VCaP (cell line): ENCODE data around the gene PPA1.
A peak's percentile ranks its signal among the peaks of the same experiment; 100 is the strongest.
"Not testable (repeated sequence)": the region's sequence is repeated elsewhere in the genome, so short reads cannot be mapped to it uniquely, and the experiment has no call there.

ENCODE experiments used
- H3K27ac ChIP-seq: fragments of 450-650 bp; 2 replicates; pipeline ENCODE4 v1.5.1; 2017
- TF ChIP-seq, protein P1 (sequence below): fragments of 450-650 bp; conservative IDR thresholded peaks from 2 replicates; pipeline ENCODE4 v1.5.1; 2017; ENCODE audit warnings: mild to moderate bottlenecking, moderate library complexity

The PPA1 gene

GRCh38 chr10:70253878-70254765 is 20.9 kb upstream of the PPA1 start:
- H3K27ac ChIP-seq = no peak overlapping the region
- TF ChIP-seq, protein P1, sequence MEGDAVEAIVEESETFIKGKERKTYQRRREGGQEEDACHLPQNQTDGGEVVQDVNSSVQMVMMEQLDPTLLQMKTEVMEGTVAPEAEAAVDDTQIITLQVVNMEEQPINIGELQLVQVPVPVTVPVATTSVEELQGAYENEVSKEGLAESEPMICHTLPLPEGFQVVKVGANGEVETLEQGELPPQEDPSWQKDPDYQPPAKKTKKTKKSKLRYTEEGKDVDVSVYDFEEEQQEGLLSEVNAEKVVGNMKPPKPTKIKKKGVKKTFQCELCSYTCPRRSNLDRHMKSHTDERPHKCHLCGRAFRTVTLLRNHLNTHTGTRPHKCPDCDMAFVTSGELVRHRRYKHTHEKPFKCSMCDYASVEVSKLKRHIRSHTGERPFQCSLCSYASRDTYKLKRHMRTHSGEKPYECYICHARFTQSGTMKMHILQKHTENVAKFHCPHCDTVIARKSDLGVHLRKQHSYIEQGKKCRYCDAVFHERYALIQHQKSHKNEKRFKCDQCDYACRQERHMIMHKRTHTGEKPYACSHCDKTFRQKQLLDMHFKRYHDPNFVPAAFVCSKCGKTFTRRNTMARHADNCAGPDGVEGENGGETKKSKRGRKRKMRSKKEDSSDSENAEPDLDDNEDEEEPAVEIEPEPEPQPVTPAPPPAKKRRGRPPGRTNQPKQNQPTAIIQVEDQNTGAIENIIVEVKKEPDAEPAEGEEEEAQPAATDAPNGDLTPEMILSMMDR = no peak

DNA sequence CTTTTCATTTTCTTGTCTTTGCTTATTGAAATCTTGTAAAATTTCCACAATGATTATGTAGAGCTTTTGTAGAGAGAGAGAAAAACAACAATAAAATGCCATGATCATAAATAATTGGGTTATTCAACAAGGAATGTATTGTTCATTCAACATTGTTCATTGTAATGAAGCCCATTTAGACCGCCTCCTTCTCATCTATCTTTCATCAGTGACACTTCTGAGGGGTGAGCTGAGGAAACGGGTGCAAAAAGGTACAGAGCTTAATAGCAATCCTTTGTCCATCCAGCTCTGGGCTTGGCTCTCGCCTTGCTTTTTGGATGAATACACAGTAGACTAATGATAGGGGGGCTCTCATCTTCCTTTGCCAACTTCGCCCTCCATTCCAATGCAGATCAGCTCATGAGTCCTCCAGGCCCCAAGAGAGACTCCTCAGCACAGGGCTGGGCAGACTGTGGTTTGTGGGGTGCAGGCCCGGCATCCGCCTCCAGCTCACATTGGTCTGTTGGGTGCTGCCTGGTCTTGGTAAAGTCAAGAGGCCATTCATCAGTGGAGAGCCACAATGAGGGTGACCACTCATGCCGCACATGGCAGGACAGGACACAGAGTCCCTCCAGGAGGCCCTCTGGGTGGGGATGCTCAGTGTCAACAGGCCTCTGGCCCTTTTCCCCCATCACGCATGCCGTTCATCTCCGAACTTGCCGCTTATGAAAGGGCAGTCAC is 17.9 kb upstream of the PPA1 start:
- TF ChIP-seq, protein P1 = no peak
- no peak overlapping the region for H3K27ac ChIP-seq

- H3K27ac ChIP-seq = no peak overlapping the region
- TF ChIP-seq, protein P1 = no peak
These were observed 14.1 kb upstream of the PPA1 start for GRCh38 chr10:70247360-70247759.

DNA sequence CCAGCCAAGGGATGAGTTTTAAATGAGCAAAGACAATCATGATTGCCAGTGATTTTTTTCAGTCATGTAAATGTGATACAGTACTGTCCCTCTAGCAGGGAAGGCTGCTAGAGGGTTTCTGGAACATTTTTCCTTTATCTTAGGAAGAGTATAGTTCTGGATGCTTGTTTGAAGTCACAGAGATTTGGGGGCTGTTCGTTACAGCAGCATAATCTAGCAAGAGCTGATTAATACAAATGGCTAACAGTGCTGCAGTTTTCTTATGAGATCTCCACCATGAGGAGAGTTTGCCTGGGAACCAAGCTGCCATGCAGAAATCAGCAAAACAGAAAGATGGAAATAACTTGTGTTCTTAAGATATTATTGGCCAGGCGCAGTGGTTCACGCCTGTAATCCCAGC is 7.9 kb upstream of the PPA1 start:
- no peak overlapping the region for H3K27ac ChIP-seq

DNA sequence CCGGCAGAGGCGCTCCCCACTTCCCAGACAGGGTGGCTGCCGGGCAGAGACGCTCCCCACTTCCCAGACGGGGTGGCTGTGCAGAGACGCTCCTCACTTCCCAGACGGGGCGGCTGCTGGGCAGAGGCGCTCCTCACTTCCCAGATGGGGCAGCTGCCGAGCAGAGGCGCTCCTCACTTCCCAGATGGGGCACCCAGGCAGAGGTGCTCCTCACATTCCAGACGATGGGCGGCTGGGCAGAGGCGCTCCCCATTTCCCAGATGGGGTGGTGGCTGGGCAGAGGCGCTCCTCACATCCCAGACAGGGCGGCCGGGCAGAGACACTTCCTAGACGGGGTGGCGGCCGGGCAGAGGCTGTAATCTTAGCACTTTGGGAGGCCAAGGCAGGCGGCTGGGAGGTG is 6.8 kb upstream of the PPA1 start:
- not testable (repeated sequence) for H3K27ac ChIP-seq

More for the DNA sequence above, 7.9 kb upstream of the PPA1 start:
- TF ChIP-seq, protein P1 = no peak

DNA sequence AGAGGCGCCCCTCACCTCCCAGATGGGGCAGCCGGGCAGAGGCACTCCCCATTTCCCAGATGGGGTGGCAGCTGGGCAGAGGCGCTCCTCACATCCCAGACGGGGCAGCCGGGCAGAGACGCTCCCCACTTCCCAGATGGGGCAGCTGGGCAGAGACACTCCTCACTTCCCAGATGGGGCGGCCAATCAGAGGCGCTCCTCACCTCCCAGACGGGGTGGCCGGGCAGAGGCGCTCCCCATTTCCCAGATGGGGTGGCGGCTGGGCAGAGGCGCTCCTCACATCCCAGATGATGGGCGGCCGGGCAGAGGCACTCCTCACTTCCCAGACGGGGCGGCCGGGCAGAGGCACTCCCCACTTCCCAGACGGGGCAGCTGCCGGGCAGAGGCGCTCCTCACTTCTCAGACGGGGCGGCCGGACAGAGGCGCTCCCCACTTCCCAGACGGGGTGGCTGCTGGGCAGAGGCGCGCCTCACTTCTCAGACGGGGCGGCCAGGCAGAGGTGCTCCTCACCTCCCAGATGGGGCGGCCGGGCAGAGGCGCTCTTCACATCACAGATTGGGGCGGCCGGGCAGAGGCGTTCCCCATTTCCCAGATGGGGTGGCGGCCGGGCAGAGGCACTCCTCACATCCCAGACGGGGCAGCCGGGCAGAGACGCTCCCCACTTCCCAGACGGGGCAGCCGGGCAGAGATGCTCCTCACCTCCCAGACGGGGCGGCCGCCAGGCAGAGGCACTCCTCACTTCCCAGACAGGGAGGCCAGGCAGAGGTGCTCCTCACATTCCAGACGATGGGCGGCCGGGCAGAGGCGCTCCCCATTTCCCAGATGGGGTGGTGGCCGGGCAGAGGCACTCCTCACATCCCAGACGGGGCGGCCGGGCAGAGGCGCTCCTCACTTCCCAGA is 6.1 kb upstream of the PPA1 start:
- not testable (repeated sequence) for H3K27ac ChIP-seq

DNA sequence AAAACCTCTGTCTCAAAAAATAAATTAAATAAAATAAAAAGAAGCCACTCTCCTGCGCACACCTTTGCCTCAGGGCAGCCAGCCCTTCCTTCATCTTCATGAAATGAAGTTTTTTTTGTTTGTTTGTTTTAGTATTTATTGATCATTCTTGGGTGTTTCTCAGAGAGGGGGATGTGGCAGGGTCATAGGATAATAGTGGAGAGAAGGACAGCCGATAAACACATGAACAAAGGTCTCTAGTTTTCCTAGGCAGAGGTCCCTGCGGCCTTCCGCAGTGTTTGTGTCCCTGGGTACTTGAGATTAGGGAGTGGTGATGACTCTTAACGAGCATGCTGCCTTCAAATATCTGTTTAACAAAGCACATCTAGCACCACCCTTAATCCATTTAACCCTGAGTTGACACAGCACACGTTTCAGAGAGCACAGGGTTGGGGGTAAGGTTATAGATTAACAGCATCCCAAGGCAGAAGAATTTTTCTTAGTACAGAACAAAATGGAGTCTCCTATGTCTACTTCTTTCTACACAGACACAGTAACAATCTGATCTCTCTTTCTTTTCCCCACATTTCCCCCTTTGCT is 4.8 kb upstream of the PPA1 start:
- not testable (repeated sequence) for H3K27ac ChIP-seq

GRCh38 chr10:70234668-70235447 is 1.6 kb upstream of the PPA1 start:
- TF ChIP-seq, protein P1 = no peak
- peak overlapping the region; percentile 89; the same call in 1 of the 2 replicates for H3K27ac ChIP-seq
